22Rv1 (cell line): ENCODE data around the gene SPATA31C1.

Experiments
- H3K27ac ChIP-seq: fragments of 450-650 bp; 2 replicates; pipeline ENCODE4 v1.5.1; 2017
- CTCF ChIP-seq: fragments of 450-650 bp; IDR thresholded peaks from 2 replicates; pipeline ENCODE4 v1.5.1; 2017; ENCODE audit warnings: mild to moderate bottlenecking
- ZFX ChIP-seq: fragments of 450-650 bp; IDR thresholded peaks from 2 replicates; pipeline ENCODE4 v1.6.1; 2017; ENCODE audit warnings: antibody characterized with exemption, borderline replicate concordance

SPATA31C1 gene

GRCh38 chr9:87959916-87960581 is 42.3 kb downstream of the SPATA31C1 start:
- TF ChIP-seq ZFX (no peak), CTCF (no peak)

GRCh38 chr9:87963770-87964169 is 46.0 kb downstream of the SPATA31C1 start:
- no peak overlapping the region for H3K27ac ChIP-seq
- TF ChIP-seq CTCF = no peak
- no peak for TF ChIP-seq ZFX

More at GRCh38 chr9:87959916-87960581, 42.3 kb downstream of the SPATA31C1 start:
- no peak overlapping the region for H3K27ac ChIP-seq

- TF ChIP-seq ZFX (no peak), CTCF (no peak)
- no peak overlapping the region for H3K27ac ChIP-seq
Observed at GRCh38 chr9:87964826-87965225, 47.1 kb downstream of the SPATA31C1 start.

- H3K27ac ChIP-seq = no peak overlapping the region
- TF ChIP-seq ZFX (no peak), CTCF (no peak)
Observed at GRCh38 chr9:87968155-87968554, 50.4 kb downstream of the SPATA31C1 start.

GRCh38 chr9:87970602-87971001 is 52.8 kb downstream of the SPATA31C1 start:
- no peak overlapping the region for H3K27ac ChIP-seq
- TF ChIP-seq CTCF = no peak
- no peak for TF ChIP-seq ZFX

GRCh38 chr9:87973122-87973521 is 55.4 kb downstream of the SPATA31C1 start:
- no peak overlapping the region for H3K27ac ChIP-seq
- no peak for TF ChIP-seq CTCF
- no peak for TF ChIP-seq ZFX
